Inflammatory macrophage treated with lipopolysaccharide for 4 hours (primary cell): ENCODE measurements around the gene SPECC1L.

ENCODE experiments used
- DNase-seq: peaks from one replicate; pipeline ENCODE4 v3.0.0-alpha.2; 2020

SPECC1L gene

DNA sequence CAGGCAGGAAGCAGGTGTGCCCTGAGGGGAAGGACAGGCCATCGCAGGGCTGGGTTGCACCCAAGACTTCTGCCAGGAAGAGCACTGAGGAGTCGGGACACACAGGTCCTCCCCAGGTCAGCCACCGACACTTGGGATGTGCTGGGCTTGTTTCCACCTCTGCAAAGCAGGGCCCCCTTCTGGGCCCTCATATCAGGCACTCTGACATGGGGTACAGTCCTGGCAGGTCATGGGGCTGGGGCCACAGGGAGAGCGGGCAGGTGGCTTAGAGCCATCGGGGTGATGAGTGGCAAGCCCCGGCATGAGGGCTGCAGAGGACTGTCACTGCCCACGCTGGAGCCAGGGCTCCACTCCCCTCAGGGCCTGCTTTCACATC is 148.8 kb downstream of the SPECC1L start:
- no peak for DNase-seq

DNA sequence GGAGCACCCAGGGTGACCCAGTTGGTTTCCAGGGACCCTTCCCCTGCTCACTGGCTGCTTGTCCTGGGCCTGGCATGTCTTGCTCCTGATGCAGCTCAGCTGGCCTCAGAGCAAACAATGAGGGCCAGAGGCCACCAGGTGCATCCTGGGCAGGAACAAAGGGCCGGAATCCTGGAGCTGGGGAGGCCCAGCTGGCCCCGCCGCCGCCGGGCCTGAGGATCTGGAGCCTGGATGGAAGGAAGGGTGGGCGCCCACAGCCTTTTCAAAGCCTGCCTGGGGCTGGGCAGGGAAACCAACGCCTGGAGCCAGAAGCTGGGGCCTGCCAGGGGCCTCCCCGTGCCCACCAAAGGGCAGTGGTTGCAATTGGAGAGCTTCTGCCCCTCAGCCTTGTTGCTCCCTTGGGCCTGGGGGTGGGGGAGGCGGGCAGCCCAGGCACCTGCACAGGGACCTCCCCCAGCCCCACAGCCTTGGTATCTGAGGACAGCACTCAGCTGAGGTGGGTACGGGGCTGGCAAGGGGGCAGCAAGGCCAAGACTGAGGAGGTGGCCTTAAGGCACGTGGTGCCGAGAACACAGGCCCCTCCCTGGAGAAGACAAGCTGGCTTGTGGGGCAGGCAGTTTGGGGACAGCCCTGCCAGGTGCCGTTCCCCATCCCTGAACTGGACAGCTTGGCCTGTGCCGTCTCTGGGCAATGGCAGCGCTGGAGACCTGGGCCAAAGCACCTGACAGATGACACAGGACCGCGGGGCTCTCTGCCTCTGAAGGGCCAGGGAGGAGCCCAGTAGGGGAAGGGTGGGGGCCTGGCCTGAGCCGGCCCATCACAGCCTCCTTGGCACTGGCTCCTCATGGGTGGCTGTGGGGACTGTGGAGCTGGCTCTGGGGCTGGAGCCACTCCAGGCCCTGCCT is 149.7 kb downstream of the SPECC1L start:
- DNase-seq, result no peak

DNA sequence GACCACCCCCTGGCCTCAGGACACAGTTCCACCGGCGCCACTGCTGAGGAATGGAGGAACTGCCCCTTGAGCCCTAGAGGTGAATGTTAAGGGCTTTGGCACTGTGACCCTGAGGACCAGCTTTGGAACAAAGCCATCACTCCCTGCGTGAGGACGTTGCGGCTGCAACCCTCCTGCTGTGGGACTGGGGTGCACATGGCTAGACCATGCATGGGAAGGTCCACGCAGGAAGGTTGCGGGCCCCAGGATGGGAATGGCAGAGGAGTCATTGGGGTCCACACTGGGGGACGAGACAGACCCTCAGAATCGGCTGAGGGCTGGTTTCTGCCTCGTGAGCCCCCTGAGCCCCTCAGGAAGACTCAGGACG is 150.3 kb downstream of the SPECC1L start:
- DNase-seq, result no peak

DNA sequence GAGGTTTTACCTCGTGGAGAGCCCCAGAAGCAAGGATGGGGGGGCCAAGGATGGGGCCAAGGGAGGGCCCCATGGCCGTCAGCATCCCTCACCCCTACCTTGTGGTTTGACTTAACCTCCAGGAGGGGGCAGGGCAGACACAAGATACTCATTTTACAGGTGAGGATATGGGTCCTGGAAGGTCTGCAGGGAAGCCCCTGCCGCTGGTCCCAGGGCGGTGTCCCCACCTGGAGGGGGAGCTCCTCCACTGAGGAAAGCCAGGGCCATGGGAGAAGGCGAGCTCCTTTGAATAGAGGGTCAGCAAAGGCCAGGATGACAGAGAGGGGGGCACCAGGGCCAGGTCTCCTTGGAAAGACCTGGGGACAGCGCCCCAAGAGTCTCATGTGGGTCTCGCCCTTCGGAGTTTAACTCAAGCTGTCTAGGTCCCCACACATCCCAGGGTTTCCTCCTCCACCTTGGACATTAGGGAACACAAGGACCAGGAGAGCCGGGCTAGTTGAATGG is 150.8 kb downstream of the SPECC1L start:
- no peak for DNase-seq

DNA sequence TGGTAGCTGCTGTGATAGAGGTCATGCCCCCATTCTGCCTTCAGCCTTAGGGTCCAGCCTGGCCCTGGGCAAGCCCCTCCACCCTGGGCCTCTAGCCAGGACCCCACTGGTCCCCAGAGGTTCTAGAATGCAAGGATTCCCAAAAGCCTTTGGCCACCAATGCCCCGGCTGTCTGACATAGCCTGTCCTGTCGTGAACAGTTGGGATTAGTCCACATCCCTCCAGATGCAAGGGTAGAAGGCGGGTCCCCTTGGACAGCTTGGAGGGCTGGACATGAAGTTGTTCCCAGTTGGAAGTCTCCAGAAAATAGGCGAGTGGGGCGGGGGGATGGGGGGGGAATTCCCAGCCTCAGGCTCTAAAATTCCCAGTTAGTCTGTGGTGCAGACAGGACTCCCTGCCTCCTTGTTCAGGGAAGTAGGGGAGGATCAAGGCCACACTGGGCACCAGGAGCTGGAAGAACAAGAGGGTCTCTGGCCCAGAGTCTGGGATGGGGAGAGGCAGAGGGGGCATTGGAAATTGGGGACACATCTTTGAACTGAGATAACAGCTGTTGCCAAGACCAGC is 151.6 kb downstream of the SPECC1L start:
- no peak for DNase-seq

DNA sequence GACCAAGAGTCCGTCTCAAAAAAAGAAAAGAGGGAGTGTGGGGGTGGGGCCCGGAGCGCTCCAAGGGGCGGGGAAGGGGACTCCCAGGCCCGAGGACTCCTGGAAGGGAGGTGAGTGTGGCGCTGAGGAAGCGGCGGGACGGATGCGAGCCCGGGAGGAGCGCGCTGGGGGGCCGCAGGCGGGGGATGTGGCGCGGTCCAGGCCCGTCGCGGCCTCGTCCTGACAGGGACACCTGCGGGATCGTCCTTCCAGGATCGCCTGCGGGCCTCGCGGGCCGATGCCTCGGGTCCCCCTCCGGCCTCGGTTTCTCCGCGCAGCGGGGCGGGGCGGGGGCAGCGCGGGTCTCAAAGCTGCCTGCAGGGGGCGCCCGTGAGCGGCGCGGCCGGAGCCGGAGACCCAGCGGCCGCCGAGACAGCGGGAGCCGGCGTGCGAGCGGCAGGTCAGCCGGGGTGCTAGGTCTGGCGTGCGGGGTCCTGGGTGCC is 152.9 kb downstream of the SPECC1L start:
- peak; percentile 62 for DNase-seq

DNA sequence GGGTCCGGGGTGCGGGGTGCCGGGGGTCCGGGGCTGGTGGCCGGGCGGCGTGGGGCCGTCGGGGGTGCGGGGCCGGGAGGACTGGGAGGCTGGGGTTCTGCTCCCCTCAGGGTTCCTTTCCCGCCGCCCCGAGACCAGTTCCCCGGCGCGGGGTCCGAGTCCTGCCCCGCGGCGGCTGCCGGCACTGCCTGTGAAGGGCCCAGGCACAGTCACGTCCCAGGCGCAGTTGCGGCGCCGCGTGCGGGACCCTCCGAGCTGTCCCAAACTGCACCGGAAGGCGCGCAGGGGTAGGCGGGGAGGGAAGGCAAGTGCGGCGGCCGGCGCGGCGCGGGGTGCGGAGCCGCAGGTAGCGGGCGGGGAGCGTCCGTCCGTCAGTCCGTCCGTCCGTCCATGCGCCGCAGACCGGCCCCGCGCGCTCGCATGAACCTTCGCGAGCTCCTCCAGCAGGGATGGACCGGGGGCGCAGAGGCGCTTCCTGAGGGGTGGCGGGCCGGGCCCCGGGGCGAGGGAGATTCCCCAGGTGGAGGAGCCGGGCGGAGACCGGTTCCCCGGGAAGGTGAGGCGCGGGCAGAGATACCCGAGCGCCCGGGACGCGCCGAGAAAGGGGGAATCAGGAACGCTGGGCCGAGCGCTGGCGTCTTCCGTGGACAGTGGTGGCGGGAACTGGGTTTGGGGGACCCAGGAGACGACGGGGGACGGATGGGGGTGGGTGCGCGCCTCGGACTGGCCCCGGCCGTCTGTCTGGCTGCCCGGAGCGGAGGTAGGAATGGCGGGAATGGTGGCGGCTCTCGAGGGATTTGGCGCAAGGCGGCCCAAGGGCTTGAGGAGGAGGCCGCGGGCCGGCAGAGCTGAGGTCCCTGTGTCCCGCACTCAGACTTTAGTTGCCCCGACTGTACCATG is 153.6 kb downstream of the SPECC1L start:
- DNase-seq, result no peak

DNA sequence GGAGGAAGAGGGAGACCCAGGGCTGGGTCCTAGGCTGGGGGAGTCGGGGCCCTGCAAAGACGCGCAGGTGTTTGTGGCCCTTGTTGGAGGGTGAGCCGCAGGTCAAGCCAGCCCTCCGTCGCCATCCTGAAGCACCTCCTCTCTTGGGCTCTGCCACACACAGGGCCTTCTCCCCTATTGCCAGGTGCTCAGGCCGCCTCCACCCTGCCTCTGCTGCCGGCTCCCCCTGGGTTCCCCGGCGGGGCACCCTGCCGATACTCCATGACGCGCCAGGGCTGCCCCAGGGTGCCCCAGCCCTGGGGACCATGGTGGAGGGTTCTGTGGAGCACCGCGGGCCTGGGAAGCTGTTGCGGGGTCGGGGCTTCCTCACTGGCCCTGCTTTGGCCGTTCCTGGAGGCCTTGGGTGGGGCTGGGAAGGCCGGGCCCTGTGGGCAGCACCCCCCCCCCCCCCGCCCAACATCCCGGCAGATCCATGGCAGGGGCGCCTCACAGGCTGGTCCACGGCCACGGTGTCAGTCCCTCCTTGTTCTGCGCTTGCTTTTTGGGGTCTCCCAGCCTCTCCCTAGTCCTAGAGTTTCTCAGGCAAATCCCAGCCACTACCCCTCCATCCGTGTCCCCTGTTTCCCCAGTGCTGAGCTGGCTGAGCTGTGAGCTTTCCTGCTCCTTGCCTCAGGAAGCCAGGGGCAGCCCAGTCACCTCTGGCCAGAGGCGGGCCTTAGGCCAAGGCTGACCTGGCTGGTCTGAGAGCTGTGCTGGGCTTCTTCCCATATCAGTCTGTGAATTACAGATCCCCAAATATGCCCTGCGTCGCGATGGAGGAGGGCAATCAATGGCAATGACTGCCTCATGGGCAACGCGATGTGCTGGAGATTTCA is 154.5 kb downstream of the SPECC1L start:
- no peak for DNase-seq

DNA sequence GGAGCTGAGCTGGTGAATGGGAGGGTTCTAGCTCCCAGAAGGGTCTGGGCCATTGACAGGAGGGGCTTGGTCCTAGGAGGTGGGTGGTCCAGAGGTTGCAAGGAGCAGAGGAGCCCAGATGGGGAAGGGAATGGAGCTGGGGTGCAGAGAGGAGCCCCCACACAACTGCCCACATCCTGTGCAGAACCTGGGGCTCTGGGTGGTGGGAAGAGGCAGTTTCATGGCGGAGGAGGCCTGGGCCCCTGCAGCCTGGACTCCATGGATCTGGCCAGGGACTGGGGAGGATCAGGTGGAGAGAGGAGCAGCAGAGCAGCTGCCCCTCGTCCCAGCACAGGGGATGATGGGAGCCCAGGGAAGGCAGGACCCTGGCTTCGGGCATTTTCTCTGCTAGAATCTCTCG is 155.8 kb downstream of the SPECC1L start:
- DNase-seq, result no peak

DNA sequence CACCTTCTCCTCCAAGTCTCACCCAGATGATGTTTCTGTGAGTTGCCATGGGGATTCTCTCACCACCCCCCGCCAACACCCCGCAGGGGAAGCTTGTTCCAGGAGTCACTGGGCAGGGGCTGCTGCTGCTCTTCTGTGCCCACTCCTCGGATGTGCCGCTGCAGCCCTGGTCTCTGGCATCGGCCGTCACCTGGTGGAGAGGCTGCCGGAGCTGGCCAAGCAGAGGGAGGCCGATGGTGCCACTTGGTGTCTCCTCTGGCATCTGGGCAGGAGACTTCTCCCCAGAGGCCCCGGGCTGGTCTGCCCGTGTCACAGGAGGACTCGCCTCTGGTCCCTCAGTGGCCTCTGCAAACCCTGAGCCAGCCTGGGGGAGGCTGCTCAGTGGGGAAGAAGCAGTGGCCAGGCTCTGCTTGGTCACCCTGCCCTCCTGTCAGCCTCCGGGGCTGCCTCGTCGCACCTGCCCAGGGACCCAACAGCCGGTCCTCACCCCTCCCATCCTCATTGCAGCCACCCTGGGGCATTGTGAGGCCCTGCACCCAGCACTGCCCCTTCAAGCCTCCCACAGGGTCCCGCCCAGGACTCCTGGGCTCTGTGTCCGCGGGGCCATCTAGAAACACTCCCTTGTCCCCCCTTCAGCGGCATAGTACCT is 156.3 kb downstream of the SPECC1L start:
- DNase-seq, result no peak

DNA sequence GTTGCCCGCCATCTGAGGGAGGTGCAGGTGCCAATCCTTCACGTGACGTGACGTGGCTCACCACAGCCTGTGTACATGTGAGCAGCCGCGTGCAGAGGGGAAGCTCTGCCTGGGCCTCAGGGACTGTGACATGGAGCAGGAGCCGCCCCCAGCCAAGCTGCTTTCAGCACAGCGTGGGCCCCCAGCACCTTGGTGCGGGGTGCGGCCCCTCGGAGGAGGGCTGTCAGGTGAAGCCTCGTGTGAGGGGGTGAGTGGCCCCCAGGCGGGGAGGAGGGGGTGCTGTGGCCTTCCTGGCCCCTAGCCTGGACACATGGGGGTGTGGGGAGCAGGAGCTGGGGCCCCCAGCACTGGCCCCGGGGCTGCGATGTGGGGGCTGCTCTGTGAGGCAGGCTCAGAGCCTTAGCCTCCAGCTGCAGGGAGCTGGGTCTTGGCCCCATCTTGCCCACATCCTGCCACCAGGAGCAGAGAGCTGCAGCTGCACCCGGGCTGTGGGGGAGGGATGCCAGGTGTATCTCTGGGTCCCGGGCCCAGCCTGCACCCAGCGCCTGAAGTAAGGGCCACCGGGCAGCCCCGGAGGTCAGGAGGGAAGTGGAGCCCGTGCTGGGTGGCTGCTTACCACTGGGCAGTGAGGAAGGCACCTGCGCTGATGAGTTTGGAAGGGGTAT is 157.0 kb downstream of the SPECC1L start, which contains the start of gene ADORA2A:
Gene ADORA2A (plus strand): TSS at position 100 of the 665 bp plus-strand sequence. CDS start 5,806 bp downstream, outside the sequence.
- DNase-seq, result no peak

DNA sequence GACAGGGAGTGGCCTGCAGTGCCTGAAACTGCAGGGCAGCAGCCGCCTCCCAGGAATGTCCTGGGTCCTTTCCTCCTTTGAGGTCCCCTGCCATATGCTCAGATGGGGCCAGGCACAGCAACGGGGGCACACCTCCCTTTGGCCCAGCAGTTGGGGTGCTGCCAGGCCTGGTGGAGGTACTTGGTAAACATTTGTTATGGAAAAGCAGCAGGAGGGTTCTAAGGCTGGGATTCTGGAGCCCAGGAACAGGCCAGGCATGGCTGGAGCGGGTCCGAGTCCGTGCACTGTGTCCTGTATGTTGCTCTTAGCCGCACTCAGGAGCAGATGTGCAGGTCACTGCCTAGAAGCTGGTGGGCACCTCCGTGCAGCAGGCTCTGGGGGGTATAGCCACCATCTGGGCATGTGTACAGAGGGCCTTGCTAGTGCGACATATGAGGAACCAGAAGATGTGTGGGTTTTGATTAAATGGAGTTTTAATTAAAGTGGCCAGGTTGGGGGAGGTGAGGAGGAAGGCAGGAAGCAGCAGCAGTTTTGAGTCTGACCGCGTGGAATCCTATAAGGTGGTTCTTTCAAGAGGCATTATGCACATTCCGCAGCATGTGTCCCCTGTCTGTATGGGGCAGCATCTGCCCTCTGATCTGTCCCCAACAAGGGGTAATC is 158.2 kb downstream of the SPECC1L start:
- DNase-seq, result no peak

DNA sequence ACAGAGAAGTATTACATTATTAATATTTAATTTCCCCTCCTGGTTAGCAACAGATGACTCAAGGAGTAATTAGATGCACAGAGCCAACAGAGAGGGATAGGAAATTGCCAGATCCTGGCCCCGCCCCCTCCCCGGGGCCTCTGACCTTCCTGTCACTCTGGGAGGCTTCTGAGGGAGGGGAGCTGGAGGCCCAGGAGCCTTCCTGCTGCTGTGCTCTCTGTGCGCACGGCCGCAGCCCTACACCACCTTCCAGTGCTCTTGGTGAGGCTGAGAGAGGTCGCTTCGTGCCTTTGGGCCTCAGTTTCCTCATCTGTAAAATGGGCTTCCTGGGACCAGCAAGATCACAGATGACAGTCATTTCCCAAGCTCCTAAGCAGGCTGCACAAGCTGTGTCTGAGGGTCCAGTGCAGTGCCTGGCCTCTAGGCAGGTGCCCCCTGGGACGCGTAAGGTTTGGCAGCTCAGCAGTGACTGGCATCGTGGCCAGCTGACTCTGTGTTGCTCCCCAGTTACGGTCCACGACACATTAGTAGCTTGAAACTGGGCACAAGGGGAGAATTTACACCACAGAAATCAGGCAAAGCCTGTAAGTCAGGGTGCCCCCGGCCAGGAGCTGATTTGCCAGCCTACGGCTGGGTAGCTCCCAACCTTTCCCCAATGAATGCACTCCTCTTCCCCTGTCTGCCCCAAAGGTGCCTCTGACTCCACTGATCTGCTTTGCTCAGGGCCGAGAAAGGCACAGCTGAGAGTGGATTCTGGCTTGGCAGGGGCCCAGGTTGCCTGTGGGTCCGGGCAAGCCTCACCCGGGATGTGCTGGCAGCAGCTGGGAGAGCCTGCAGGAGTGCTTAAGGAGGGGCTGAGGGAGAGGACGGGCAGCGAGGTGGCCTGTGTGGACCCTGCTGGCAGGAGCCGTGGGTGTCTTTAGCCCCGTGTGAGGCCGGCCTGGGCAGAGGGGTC is 159.1 kb downstream of the SPECC1L start:
- DNase-seq, result peak; percentile 63

DNA sequence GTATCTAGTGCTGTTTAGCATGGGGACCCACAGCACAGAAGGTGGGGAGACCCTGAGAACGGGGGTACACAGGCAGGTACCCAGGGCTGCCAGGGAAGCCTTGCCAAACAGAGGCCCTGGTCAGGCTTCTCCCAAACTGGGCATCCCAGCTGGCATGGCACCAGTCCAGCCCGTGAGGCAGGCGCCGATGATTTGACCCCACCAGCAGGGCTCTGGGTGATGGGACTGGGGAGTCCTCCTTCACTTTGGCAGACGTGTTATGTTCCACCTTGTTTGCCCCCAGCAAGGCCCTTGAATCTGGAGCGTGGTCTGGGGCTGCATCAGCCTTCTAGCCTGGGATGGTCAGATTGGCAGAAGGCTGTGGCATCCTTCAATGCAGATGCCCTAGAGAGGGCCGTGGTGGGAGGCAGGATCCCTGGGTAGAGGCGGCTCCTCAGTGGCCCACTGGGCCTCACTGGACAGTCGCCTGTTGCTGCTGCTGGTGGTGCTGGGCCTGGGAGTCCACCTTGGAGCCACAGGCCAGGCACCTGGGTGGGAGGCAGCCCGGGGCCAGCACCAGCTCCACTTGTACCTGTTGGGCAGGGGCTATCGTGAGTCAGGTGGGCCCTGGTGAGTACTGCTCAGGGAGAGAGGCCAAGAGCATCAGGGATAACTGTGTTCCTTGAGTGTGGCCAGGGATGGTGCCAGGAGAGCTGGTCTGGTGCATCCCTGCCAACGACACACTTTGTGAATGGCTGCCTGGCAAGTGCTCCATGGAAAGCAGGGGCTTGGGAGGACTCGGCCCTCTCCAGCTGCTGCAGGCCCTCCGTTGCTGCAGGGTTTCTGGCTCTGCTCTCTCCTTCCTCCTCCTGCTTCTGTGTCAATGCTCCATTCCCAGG is 160.0 kb downstream of the SPECC1L start:
- no peak for DNase-seq

DNA sequence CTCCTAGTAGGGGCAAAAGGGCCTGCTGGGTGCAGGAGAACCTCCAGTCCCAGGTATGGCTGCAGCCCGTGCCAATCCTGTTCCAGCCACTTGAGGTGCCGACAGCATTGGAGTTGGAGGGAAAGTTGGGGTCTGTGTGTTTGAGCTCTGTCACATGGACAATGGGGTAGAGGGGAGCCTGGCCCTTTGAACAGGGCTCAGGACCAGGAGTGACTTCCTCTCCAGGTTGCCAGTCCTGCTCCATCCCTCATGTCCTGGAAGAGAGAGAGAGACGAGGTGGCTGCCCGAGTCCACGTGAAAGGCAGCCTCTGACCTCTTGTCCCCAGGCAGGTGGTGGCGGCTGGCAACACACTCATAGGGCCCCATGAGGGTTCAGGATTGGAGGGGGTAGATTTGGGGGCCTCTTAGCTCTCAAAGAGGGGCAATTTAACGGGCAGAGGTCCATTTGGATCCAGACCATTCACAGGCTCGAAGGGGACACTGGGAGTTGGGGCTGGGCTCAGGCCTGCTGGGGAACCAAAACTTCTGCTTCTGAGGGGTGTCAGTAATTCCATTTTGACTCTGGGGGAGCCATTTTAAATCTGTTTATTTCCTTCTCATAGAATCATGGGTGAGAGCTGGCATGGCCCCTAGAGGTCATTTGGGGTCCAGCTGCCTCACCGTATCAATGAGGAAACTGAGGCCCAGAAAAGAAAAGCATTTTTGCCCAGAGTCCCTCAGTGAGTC is 160.8 kb downstream of the SPECC1L start:
- no peak for DNase-seq

DNA sequence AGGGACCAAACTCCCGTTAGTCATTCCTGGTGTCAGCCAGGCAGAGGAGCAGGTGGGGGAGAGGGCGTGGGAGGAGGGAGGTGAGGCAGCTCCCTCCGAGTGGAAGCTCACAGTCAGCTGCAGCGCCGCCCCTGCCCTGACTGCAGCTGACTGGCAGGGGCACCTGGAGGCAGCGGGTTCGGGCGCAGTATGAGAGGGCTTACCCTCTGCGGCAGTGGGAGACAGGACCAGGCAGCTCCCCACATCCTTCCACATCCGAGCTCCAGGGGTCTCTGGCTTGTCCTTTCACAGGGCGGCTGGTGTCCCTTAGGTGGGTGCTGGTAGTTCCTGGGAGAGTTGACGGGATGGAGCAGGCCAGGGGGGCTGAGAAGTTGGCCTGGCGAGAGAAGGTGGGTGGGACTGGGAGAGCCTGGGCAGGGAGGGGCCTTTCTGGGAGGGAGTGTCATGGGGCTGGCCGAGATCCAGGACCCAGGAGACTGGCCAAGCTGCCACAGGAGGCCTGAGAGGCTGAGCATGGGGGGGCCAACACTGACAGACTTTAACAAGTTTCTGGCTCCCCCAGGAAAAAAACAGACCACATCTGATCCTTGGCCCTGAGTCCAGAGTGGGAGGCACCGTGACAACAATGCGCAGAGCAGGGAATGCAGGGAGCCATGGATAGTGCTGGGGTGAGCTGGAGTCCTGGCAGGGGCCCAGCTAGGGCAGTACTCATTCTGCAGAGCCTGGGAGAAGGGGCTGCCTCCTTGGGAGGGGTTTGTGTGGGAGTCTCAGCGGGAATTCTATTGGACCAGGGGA is 161.6 kb downstream of the SPECC1L start:
- DNase-seq, result no peak
